Fibroblast of mammary gland (primary cell): Measurements from ENCODE around the gene HS2ST1.
"Not testable (repeated sequence)": the region's sequence is repeated elsewhere in the genome, so short reads cannot be mapped to it uniquely, and the experiment has no call there.

Source experiments
- DNase-seq: peaks from one replicate; pipeline ENCODE4 v3.0.0-alpha.2; 2010; ENCODE audit warnings: low read depth
- H3K4me3 ChIP-seq: 2 replicates; pipeline ENCODE4 v1.5.1; 2011; ENCODE audit warnings: low read depth, mild to moderate bottlenecking, low read length, moderate library complexity; ENCODE audit not compliant: control insufficient read depth
- CTCF ChIP-seq: conservative IDR thresholded peaks from 2 replicates; pipeline ENCODE4 v1.5.1; 2011; ENCODE audit warnings: low read depth, low read length, inconsistent platforms; ENCODE audit not compliant: control insufficient read depth, insufficient read depth

HS2ST1 gene

GRCh38 chr1:86960548-86960947, 46.1 kb downstream of the HS2ST1 start:
- no peak for DNase-seq
- TF ChIP-seq CTCF: no peak
- H3K4me3 ChIP-seq: no peak overlapping the region

- H3K4me3 ChIP-seq, DNase-seq: not testable (repeated sequence)
Measured at GRCh38 chr1:86963841-86964240, 49.4 kb downstream of the HS2ST1 start.

GRCh38 chr1:86965012-86965826, 50.8 kb downstream of the HS2ST1 start:
- peak; percentile 83 for TF ChIP-seq CTCF
- H3K4me3 ChIP-seq: no peak overlapping the region
- peak; percentile 55 for DNase-seq

GRCh38 chr1:86965827-86966182, 51.4 kb downstream of the HS2ST1 start:
- DNase-seq: no peak
- no peak for TF ChIP-seq CTCF
- no peak overlapping the region for H3K4me3 ChIP-seq

- H3K4me3 ChIP-seq: no peak overlapping the region
- DNase-seq: no peak
- no peak for TF ChIP-seq CTCF
Measured at GRCh38 chr1:86970938-86971337, 56.5 kb downstream of the HS2ST1 start.

- H3K4me3 ChIP-seq: no peak overlapping the region
- TF ChIP-seq CTCF: no peak
- no peak for DNase-seq
Measured at GRCh38 chr1:86971778-86972177, 57.3 kb downstream of the HS2ST1 start.

GRCh38 chr1:86972262-86972661, 57.8 kb downstream of the HS2ST1 start:
- TF ChIP-seq CTCF: no peak
- no peak overlapping the region for H3K4me3 ChIP-seq
- no peak for DNase-seq
